HG02623 (cell line): ENCODE data around the gene CUBN.

ENCODE experiments used
- ATAC-seq: cut with Tn5 transposase; IDR thresholded peaks from one replicate; pipeline ENCODE4 v1.9.1; 2021; ENCODE audit warnings: moderate library complexity; ENCODE audit not compliant: unreplicated experiment

The CUBN gene

DNA sequence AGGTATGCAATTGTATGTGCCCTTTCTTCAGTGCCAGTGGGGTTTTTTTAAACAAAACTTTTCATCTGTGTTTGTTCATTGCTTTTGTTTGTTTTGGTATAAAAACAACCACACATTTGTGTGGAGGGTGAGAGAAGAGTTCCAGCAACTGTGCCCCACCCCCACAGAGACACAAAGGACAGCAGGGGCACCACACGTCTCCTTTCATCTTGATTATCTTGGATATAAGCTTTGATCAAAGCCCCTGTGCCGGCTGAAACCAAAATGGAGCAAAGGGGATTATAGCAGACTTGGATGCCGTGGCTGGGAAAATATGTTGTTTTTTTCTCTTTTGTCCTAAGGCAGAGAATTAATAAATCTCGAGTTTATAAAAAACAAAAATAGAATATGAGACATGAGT is 200.5 kb downstream of the CUBN start:
- no peak for ATAC-seq

DNA sequence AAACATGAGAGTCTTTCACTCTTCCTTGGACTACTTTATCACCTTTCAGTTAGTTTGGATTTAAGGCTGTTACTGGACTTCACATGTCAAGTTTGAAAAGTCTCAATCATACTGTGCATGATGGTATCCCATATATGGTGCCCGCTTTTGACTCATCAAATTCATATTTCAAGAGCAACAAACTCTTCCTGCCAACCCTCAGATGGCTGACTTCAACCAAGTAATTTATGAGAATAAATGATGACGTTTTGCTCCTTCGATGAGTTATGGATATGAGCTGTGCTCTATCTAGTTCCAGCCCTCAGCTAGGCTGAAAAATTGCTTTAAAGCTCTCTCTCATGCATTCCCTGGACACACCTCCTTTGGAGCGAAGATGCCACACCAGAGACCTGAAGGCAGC is 202.1 kb downstream of the CUBN start:
- ATAC-seq, result no peak

DNA sequence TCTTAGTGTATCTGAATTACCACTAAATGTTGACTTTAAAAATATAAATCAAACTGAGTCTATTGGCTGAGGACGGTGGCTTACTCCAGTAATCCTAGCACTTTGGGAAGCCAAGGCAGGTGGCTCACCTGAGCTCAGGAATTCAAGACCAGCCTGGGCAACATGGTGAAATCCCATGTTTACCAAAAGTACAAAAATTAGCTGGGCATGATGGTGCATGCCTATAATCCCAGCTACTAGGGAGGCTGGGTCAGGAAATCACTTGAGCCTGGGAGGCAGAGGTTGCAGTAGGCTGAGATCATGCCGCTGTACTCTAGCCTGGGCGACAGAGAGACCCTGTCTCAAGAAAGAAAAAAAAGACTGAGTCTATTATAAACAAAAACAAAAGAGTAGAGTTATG is 205.9 kb downstream of the CUBN start:
- no peak for ATAC-seq

DNA sequence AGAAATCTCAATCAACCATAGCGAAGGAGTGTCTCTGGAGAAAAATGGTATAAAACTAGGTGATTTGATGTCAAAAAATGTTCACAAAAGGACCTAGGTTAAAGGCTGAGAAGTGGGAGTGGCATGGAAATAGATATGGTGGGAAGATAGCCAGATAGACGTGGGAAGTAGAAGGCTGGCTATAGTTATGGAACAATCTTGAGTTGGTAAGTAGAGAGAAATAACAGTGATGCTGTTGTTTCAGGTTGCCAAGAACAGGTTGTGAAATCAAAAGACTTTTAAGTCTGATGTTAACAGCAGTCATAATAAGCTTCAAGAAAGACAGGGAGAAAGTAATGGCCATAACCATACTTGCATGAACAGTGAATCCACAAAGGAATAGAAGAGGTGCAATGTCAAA is 206.3 kb downstream of the CUBN start:
- ATAC-seq, result no peak

DNA sequence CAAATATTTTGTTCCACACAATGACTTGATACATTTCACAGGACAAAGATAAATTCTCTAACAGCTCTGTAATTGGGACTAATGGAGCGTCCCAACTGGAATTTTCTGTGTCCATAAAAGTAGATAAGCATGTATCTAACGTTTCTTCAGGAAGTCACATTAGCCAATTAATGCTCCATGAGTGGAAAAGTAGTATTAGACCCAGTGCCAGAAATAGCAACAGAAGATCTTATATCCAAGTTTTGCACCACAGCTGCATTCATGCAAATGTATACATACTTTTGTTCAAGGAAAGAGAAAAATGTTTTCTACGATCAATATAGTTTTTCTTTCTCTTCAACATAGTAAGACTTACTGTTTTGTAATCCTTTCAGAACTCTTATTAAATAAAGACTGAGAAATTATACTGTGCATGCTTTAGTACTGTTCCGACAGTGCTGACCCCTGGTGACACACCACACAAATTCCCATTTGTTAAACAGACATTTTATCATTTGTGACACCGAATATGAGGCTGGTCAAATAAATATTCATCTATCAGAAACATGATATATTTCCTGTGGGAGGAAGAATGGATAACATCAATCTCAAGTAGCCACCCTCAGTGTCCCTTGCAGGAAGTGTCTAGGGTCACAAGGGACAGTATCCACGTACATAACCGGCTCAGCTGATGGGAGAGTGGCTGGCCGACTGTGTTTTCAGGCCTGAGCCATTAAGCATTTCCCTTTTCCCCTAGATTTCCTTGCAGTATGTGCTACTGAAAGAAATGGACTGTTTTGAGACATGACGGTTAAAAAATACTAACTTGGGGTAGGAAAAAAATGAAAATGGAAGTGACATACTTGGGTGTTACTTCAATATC is 210.3 kb downstream of the CUBN start:
- ATAC-seq, result no peak

DNA sequence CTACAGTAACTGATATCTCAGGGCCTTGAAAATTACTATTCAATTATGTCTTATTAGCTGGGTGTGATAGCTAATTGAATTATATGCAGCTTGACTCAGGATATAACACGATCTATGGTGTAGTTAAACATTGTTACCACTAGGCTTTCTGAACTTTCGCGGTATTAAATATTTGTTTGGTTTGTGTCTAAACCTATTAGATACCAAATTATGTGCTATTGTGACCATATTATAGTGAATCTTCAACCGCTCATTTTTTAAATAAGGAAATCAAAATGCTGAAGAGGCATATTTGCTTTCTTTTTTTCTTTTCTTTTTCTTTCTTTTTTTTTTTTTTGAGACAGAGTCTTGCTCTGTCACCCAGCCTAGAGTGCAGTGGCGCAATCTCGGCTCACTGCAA is 213.1 kb downstream of the CUBN start:
- ATAC-seq, result no peak

DNA sequence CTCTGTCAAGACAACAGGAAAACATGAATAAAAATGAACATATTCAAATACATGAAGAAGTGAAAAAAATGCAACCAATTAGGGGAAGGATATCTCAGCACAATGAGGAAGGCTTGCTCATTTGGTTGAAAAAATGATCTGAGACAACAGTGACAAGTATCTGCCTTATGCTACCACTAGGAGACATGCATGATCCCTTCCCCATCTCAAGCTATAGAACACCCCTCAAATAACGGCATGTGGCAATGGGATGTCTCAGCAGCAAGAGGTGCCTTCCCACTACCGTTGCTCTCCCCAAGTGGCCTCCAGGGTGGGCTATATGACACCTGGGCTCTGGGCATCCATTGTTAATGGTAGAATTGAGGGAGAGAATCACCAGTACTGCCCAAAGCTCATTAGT is 214.3 kb downstream of the CUBN start:
- no peak for ATAC-seq

DNA sequence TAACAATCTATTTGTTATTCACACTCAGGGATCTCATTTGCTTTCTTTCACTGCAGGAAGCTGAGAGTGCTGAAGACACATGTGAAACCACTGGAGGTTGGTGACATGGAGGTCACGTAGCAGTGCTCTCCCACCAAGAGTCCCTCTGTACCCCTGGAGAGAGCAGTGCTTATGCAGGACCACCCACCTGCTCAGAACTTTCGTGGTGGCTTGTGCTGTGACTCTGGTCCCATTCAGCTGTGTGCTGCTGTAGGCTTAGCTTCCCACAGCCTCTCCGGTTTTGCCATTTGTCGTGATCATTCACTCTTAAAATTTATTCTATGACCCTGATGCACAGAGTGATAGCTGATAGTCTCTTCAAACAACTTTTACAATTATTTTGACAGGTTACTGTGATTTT is 216.3 kb downstream of the CUBN start:
- no peak for ATAC-seq

DNA sequence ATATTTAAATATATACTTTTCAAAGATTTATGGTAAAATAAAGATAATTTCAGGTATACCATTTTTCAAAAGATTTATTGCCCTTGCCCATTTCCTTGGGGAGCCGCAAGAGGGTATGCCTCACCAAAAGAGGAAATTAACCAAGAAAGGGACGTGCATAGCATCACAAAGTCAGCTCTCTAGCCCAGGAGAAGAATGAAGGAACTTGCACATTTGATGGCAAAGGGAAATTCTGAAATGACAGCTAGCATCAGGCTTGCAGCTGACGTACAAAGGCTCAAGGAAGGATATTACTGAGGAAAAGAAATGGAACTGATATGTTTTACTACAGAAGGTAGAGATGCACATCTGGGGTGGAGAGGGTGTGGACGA is 218.8 kb downstream of the CUBN start:
- no peak for ATAC-seq

DNA sequence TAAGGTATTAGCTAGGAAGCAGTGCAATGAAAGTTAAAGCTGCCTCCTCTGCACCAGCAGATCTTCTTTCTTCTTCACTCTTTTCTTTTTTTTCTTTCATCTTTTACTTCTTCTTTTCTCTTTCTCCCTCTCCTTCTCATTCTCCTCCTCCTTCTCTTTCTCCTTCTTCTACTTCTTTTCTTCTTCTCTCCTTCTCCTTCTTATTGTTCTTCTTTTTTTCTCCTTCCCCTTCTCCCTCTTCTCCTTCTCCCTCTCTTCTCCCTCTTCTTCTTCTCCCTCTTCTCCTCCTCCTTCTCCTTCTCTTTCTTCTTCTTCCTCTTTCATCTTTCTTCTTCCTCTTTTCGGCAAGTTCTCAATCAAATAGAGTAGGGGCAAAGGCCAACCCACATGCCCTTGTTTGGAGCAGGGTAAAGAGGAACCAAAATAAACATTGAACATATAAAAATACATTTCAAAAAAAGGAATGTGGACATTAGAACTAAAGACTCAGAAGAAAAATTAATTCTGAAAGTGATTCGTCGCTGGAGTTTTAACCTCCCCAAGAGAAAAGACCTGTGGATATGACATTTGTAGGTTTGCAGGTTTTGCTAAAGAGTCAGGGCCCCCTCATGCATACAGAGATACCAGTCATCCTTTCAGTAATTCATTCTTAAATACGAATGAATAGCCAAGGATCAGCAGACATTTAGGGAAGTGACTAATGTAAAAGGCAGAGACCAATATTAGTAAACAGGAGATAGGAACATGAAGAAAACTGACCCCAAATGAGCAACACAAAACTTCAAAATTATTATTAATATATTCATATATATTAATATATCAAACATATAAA is 219.4 kb downstream of the CUBN start:
- no peak for ATAC-seq

DNA sequence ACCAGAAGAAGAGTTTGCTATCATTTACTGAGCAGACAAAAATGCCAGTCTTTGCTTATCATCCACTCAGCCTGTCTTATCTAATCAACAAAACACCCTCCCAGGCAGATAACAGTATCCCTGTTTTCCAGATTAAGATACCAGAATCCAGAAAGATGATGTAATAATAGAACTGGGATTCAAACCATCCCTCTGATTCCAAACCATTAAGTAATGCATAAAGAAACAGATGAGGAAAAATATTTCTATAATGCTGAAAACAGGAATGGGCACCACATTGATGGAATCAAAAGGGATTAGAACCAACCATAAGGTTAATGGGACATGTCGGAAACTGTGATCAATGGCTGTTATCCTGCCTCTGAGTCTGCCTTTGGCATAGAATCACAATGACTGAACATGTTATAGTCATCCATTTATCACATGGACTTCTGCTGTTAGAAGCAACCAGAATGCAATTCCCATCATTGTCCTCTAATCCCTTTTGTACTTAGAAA is 220.3 kb downstream of the CUBN start:
- no peak for ATAC-seq

DNA sequence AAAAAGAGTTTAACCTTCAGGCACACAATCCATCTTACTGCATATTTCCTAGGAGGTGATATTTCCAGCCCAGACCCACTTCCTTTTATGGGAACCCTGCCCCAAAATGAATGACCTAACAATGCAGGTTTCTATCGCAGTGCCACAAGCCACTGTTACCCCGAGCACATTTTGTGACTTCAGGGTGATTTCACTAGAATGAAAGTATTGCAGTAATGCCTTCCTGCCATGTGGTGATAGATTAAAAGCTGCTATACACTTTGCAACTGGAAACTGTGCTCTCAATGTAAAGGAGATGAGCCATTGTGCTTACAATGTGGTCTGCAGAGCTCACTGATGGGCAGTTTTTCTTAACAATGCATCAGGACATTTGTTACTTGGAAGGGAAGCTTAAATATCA is 221.9 kb downstream of the CUBN start:
- ATAC-seq, result no peak

DNA sequence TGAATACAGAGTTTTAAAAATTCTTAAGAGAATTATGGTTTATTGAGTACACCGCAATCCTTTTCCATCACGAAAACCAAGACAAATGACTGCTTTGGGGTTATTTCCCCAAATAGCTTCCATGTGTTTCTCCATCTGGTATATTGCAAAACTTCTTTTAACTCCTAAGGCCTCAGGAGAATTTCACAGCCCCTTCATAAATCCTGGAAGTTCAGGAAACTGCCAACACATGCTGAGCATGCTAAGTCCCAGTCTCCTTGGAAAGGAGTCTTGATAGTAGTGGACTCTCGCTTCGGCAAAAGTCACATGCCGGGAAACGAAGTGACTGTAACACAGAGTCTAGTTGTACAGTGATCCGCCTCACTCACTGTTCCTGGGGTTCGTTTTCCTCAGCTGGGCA is 224.3 kb downstream of the CUBN start:
- no peak for ATAC-seq

DNA sequence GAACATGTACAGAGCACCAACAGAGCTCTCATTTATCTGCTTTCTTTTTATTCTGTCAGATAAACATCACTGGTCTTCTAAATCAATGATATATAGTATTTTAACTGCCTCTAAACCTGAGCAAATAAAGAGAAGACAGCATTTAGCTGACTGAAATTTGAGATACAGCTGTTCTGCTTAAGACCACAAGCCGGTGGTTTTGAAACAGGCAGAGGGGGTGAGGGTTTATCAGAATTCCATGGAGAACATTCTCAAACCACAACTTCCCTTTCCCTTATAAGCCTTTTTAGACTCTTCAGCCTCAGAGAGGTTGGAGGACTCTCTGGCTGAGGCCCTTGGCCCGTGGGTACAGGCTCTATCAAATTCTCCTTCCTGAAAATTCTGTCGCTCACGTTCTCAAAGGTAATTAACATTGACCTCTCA is 225.0 kb downstream of the CUBN start:
- no peak for ATAC-seq

DNA sequence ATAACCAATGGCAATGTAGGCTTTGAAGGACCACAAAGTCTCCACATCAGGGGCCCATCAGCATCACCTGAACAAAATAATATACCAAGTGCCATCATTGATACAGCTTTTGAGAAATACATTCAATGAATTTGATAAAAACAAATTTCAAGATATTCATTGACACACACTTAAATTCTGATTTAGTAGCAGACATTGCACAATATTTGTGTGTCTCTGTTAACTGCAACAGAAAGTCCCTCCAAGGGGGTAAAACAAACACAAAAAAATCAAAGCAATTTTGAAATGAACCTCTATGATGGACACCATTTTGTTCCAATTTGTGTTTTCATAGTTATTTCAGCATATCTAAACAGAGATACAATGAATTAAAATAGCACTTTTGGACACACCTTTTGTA is 225.6 kb downstream of the CUBN start:
- ATAC-seq, result no peak

DNA sequence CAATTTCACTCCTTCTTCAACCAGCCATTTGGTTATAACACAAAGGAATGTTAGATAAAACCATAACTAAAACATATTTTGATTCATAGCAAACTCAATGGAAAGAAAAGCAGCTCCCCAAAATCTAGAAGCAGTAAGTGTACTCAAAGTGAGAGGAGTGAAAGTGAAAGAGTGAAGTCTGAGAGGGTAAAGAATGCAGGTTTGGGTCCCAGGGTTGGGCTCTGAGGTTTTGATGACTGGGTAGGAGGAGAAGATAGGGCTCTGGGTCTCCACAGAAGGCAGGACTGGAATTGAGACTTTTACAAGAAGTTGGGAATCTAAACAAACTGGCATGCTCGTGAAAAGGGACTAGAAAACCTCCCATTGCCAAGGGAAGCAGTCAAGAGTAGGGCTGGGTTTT is 227.0 kb downstream of the CUBN start:
- no peak for ATAC-seq

DNA sequence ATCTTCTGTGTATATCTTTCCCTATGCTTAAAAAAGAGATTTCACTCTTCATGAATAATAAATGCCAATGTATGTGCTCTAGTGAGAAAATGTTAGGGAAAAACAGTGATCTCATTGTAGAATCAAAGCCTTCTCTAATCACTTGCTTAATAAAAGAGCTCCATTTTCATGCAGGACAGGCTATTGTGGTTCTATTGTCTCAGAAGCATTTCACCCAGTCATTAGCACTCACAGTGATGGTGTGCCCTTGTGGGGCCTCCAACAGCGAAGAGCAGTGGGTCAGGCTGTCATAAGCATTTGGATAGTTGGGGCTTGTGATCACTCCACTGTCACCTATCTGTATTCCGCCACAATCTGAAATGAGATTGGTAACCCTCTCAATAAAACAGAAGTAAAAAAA is 228.5 kb downstream of the CUBN start:
- no peak for ATAC-seq

DNA sequence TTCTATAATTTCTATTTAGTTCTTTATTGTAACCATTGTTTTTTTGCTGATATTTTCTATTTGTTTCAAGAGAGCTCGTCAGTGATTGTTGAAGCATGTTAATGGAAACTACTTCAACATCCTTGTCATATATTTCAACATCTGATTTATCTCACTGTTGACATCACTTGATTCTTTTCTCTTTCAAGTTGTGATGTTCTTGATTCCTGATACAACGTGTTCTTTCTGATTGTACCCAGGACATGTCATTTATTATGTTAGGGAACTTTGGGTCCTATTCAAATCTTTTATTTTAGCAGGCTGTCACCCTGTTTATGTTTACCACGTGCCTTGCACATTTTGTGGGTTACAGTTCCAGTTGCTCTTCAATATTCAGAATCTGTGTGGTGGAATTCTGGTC is 232.6 kb downstream of the CUBN start:
- no peak for ATAC-seq

DNA sequence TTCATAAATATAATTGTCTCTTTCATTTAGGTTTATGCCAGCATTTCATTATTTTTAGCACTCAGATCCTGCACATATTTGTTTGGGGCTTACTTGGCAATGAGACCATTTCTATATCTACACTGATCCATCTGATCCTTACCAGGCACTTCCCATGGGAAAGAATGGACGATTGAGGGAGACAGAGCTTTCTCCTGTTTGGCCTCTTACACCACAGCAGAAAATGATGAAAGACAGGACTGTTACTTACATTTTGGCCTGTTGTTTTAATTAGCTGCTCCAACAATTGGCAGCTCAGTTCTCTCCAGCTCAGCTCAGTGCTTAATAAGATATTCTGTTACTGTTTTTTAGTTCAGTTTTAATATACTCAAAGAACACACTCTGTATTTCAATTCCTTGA is 234.8 kb downstream of the CUBN start:
- no peak for ATAC-seq

DNA sequence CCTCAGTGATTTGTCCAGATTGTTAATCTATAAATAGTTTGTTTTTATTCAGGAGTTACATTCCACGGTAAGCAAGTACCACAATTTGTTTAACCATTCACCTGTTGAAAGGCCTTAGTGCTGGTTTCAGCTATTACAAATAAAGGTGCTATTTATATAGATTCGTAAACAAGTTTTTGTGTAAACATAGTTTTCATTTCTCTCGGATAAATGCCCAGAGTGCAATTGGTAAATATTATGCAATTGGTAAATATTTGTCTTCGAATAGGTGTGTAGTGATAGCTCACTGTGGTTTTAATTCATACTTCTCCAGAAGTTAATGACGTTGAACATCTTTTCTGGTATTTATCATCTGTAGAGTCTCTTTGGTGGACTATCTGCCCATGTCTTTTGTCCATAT is 235.9 kb downstream of the CUBN start:
- no peak for ATAC-seq

DNA sequence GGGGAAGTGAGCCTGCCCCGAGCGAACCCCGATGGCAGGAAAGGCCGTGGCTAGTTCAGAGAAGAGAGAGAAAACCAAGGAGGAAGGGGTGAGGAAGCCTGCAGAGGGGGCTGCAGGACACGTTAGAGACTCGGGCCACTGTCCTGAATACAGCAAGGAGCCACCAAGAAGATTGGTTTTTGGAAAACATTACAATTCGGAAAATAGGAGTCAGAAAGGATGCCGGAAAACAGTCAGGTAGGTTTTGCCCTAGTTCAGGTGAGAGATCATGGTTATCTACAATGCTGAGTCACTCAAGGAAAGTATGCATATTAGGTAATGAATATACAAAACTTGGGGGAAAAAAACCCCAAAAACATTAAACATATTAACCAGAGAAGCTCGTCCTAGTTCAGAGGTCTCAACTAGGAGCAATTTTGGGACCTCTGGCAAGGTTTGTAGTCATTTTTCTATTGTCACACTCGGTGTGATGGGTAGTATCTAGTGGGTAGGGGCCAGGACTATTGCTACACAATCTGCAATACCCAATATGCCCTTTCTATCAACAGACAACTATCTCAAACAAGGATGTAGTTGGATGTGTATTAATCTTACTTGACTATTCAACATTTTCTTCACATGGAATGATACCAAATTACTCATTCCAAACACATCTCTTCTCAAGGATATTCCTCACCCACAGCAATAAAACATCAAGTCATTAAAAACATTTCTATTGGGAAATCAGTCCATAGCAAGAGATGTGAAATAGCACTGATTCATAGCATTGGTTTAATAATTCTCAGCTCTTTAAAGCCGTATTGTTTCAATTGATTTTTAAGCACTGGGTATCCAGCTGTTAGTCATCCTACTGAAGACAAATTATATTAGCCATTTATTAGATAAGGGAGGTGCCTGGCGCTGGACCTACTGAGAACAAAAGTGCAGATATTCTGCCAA is 238.0 kb downstream of the CUBN start:
- ATAC-seq, result no peak
